Measurements from ENCODE around the gene RIMBP2. TPM values are rescaled to one million over a fixed set of nuclear protein-coding genes. Genes with fewer than 3 reads are reported as not detected.

RIMBP2 gene
- total RNA-seq, 1 experiment from 2014 or later: 0.95 TPM

DNA sequence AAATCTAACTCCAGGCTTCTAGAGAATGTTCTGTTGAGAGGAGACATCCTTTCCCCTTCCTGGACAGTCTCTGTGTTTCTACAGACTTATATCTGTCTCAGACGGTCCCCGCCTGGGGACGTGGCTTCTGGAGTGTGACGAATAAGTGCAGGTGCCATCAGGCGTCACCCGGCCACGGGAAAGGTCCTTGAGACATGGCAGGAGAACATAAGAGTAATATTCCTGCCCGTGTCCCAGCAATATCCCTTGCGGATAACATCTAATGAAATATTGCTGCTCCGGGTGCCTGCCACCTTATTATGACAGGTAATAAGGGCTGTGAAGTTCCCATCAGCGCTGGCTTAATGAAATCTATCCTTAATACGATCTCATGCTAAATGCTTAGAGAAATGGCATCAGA is 238.8 kb downstream of the RIMBP2 start:
- H3K27me3 ChIP-seq (replicated peaks; ENCODE audit: insufficient read depth, low read depth, low read length, poor library complexity): peaks cover 56% of the 10 kb centered on the region
- intact Hi-C loops (cut with micrococcal nuclease; ENCODE audit: unreplicated experiment): no loop called here
- no peaks in the 10 kb centered on the region for H3K4me1 ChIP-seq (ENCODE audit: insufficient read depth, low read length, poor library complexity, severe bottlenecking)
- ChIA-PET CTCF (no interaction called here), POLR2A (ENCODE audit: low non-redundant PET) (no interaction called here)
- no peaks in the 10 kb centered on the region for H3K36me3 ChIP-seq (ENCODE audit: insufficient read depth, low read length, poor library complexity, severe bottlenecking)
- DNase-seq (ENCODE audit: low spot score): no peak
- TF ChIP-seq EZH2 (IDR thresholded peaks at IDR 0.05; ENCODE audit: borderline replicate concordance, low read depth, low read length, poor library complexity, severe bottlenecking): no peak
- TF ChIP-seq, protein P1, sequence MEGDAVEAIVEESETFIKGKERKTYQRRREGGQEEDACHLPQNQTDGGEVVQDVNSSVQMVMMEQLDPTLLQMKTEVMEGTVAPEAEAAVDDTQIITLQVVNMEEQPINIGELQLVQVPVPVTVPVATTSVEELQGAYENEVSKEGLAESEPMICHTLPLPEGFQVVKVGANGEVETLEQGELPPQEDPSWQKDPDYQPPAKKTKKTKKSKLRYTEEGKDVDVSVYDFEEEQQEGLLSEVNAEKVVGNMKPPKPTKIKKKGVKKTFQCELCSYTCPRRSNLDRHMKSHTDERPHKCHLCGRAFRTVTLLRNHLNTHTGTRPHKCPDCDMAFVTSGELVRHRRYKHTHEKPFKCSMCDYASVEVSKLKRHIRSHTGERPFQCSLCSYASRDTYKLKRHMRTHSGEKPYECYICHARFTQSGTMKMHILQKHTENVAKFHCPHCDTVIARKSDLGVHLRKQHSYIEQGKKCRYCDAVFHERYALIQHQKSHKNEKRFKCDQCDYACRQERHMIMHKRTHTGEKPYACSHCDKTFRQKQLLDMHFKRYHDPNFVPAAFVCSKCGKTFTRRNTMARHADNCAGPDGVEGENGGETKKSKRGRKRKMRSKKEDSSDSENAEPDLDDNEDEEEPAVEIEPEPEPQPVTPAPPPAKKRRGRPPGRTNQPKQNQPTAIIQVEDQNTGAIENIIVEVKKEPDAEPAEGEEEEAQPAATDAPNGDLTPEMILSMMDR (conservative IDR thresholded peaks at IDR 0.05; ENCODE audit: low read depth, low read length): no peak
- no peak overlapping the region for H3K27ac ChIP-seq (ENCODE audit: low read depth, low read length, poor library complexity, severe bottlenecking)
- no TSS peak for BruUV-seq (replicated peaks)
- no peaks in the 10 kb centered on the region for H3K9me3 ChIP-seq (ENCODE audit: low read depth, low read length, poor library complexity, severe bottlenecking)
- no peak overlapping the region for H3K4me3 ChIP-seq (ENCODE audit: low read depth, low read length, poor library complexity, severe bottlenecking)

DNA sequence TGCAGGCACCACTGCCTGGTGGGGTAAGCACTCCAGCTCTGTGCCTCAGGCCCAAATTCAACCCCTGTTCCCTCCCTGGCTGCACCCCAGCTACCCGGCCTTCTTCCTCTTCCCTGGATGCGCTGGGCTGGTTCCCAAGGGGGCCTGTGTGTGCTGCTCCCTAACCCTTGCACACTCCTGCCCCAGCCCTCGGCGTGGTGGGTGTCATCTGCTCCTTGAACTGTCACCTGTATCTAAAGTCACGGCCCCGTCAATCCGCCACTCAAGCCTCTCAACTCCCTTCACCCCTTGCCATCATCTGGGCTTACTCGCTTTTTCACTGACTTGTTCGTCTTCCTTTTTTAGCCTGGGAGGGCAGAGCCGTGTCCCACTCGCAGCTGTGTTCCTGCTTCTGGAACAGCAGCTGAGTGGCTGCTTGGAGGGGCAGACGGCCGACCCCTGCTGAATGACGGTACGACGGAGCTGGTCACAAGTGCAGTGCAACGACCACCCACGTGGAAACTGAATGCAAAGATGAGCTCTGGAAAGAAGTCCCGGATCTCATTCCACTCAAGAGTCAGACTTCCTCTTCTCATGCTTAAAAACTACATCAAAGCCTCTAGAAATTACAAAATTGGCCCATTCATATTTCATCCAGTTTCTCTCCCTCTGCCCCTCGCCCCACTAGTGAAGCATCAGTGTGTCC is 239.5 kb downstream of the RIMBP2 start:
- Histone ChIP-seq H3K4me3 (ENCODE audit: low read depth, low read length, poor library complexity, severe bottlenecking) (no peak overlapping the region), H3K4me1 (ENCODE audit: insufficient read depth, low read length, poor library complexity, severe bottlenecking) (no peaks in the 10 kb centered on the region), H3K9me3 (ENCODE audit: low read depth, low read length, poor library complexity, severe bottlenecking) (no peaks in the 10 kb centered on the region), H3K27me3 (replicated peaks; ENCODE audit: insufficient read depth, low read depth, low read length, poor library complexity) (peaks cover 63% of the 10 kb centered on the region), H3K36me3 (ENCODE audit: insufficient read depth, low read length, poor library complexity, severe bottlenecking) (no peaks in the 10 kb centered on the region), H3K27ac (ENCODE audit: low read depth, low read length, poor library complexity, severe bottlenecking) (no peak overlapping the region)
- POLR2A ChIA-PET (ENCODE audit: low non-redundant PET): no interaction called here
- no peak for TF ChIP-seq EZH2 (IDR thresholded peaks at IDR 0.05; ENCODE audit: borderline replicate concordance, low read depth, low read length, poor library complexity, severe bottlenecking)
- TF ChIP-seq, protein P1 (conservative IDR thresholded peaks at IDR 0.05; ENCODE audit: low read depth, low read length): no peak
- intact Hi-C loops (cut with micrococcal nuclease; ENCODE audit: unreplicated experiment): no loop called here
- CTCF ChIA-PET: no interaction called here
- DNase-seq (ENCODE audit: low spot score): no peak
- no TSS peak for BruUV-seq (replicated peaks)

DNA sequence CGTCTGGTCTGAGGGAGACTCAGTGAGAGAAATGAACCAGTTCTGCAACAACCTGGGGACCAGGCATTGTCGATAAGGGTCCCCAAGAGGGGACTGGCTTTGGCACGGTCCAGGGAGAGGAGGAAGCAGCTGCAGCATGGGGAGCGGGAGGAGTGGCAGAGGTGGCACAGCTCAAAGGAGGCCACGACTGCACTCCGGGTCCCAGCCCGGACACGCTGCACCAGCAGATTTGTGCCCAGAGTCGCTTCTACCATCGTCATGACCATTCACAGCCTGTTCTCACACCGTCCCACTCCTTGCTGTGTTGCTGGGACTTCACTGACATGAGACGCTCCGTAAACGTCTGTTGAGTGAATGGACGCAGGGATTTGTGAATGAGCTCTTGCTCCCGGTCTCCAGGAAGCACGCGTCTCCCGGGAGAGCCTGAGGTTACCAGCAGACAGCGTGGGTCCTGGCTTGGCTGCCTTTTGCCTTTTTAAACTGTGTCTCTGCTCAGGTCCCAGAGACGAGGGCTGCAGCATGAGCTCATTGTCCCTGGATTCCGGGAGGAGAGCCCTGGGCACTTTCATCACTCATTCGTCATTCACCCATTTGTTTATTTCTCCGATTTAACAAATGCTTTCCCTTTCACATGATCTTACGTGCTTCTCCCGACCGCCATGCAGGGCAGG is 241.4 kb downstream of the RIMBP2 start:
- POLR2A ChIA-PET (ENCODE audit: low non-redundant PET): no interaction called here
- Histone ChIP-seq H3K4me1 (ENCODE audit: insufficient read depth, low read length, poor library complexity, severe bottlenecking) (no peaks in the 10 kb centered on the region), H3K9me3 (ENCODE audit: low read depth, low read length, poor library complexity, severe bottlenecking) (no peaks in the 10 kb centered on the region), H3K4me3 (ENCODE audit: low read depth, low read length, poor library complexity, severe bottlenecking) (no peak overlapping the region), H3K36me3 (ENCODE audit: insufficient read depth, low read length, poor library complexity, severe bottlenecking) (no peaks in the 10 kb centered on the region), H3K27ac (ENCODE audit: low read depth, low read length, poor library complexity, severe bottlenecking) (no peak overlapping the region), H3K27me3 (replicated peaks; ENCODE audit: insufficient read depth, low read depth, low read length, poor library complexity) (peaks cover 64% of the 10 kb centered on the region)
- TF ChIP-seq, protein P1 (conservative IDR thresholded peaks at IDR 0.05; ENCODE audit: low read depth, low read length): no peak
- no peak for TF ChIP-seq EZH2 (IDR thresholded peaks at IDR 0.05; ENCODE audit: borderline replicate concordance, low read depth, low read length, poor library complexity, severe bottlenecking)
- CTCF ChIA-PET: no interaction called here
- DNase-seq (ENCODE audit: low spot score): no peak
- intact Hi-C loops (cut with micrococcal nuclease; ENCODE audit: unreplicated experiment): no loop called here
- no TSS peak for BruUV-seq (replicated peaks)
